Measurements from ENCODE around the gene GDI1. TPM values are rescaled to one million over a fixed set of nuclear protein-coding genes. Genes with fewer than 3 reads are reported as not detected.

The GDI1 gene
- total RNA-seq, 2 experiments from 2014 or later: 87.0 to 97.3 TPM

GRCh38 chrX:154487518-154488290, 50.8 kb downstream of the GDI1 start:
- ChIA-PET CTCF (no interaction called here), POLR2A (no interaction called here)

- CTCF ChIA-PET: interaction anchor here (0.7 to 1.9 kb wide), 3 partner anchors 38 to 114 kb away, joined by 3 to 4 read pairs (median 3); partner anchors contain the start of gene FLNA
- POLR2A ChIA-PET: no interaction called here
These were observed 51.6 kb downstream of the GDI1 start for GRCh38 chrX:154488336-154489075.

DNA sequence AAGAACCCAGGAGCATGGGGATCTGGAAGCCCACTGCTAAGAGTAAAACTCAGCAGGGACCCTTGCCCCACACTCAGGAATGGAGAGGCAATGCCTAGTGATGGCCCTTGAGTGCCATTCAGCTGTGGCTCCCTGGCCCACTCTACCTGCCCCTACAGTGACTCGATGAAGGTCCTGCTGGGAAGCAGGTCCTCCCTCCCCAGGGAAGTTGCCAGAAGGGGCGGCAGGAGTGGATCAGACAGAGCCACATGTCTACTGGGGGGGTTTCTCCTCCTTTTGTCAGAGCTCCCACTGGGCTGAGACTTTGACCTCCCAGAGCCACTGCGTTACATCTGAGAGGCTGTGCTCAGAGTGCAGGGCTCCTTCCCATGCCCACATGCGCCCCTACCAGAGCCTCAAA, 52.2 kb downstream of the GDI1 start:
- ChIA-PET CTCF (interaction anchor here (0.8 to 1.9 kb wide), 2 partner anchors 38 to 115 kb away, joined by 3 to 4 read pairs; partner anchors contain the start of gene FLNA), POLR2A (interaction anchor here (1.0 kb wide), 1 partner anchor 25 kb away, joined by 3 read pairs; no protein-coding TSS in a partner anchor)

DNA sequence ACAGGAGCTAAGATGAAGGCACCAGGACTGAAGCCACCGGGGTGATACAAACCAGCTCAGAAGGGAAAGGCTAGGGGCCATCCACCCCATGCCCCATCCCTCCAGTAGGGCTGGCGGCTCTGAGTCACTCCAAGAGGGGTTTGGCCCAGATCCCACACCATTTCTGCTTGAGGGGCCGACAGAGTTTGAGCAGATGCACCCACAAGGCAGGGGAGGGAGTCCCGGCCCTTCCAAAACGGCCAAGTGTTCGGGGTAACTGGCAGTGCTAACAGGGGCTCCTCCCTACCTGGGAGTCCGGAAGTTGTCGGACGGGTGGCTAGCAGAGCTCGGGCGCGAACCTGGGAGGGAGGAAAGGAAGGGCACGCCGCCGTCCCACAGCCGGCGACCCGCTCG, 53.1 kb downstream of the GDI1 start:
- POLR2A ChIA-PET: interaction anchor here (1.0 to 1.1 kb wide), 3 partner anchors 24 to 90 kb away, joined by 3 to 5 read pairs (median 4); partner anchors contain the start of genes G6PD and IKBKG
- CTCF ChIA-PET: interaction anchor here (1.9 kb wide), 1 partner anchor 37 kb away, joined by 4 read pairs; no protein-coding TSS in a partner anchor

GRCh38 chrX:154490414-154491083, 53.6 kb downstream of the GDI1 start, which contains the start of gene SLC10A3:
Gene SLC10A3 (minus strand): TSS chrX:154490629. CDS start chrX:154488940, 1,689 bp downstream.
- POLR2A ChIA-PET: interaction anchor here (0.5 to 1.1 kb wide), 5 partner anchors 24 to 200 kb away, joined by 3 to 5 read pairs (median 4); partner anchors contain the start of genes G6PD and IKBKG
- CTCF ChIA-PET: interaction anchor here (1.9 kb wide), 1 partner anchor 36 kb away, joined by 4 read pairs; no protein-coding TSS in a partner anchor

Other genes starting within 250 kb of the GDI1 start
- not detected for gene OPN1MW2, start 217.4 kb upstream of the GDI1 start, total RNA-seq
- gene OPN1MW3, start 179.6 kb upstream of the GDI1 start, total RNA-seq: not detected
- not detected for gene TEX28, start 142.0 kb upstream of the GDI1 start, total RNA-seq
- under 1 TPM in 1 of 2 experiments, not detected in 1; 0.19 TPM for gene TKTL1, start 141.4 kb upstream of the GDI1 start, total RNA-seq
- 1,000 to 10,000 TPM; 1,044 to 1,051 TPM for gene FLNA, start 62.5 kb upstream of the GDI1 start, total RNA-seq
- gene EMD, start 57.9 kb upstream of the GDI1 start, total RNA-seq: 100 to 1,000 TPM; 108 to 109 TPM
- 1,000 to 10,000 TPM; 2,936 to 3,024 TPM for gene RPL10, start 38.8 kb upstream of the GDI1 start, total RNA-seq
- 10 to 100 TPM; 10.8 to 11.8 TPM for gene DNASE1L1, start 27.9 kb upstream of the GDI1 start, total RNA-seq
- 10 to 100 TPM; 48.4 to 49.9 TPM for gene TAFAZZIN, start 25.6 kb upstream of the GDI1 start, total RNA-seq
- 10 to 100 TPM; 38.5 to 39.6 TPM for gene ATP6AP1, start 8.5 kb upstream of the GDI1 start, total RNA-seq
- gene FAM50A, start 7.0 kb downstream of the GDI1 start, total RNA-seq: 10 to 100 TPM; 73.2 to 78.2 TPM
- gene PLXNA3, start 21.1 kb downstream of the GDI1 start, total RNA-seq: 10 to 100 TPM; 32.8 to 38.4 TPM
- 10 to 100 TPM; 64.7 to 64.9 TPM for gene LAGE3, start 42.1 kb downstream of the GDI1 start, total RNA-seq
- gene UBL4A, start 49.5 kb downstream of the GDI1 start, total RNA-seq: 10 to 100 TPM; 66.4 to 68.6 TPM
- 10 to 100 TPM; 34.3 to 37.2 TPM for gene SLC10A3, start 53.5 kb downstream of the GDI1 start, total RNA-seq
- gene FAM3A, start 79.1 kb downstream of the GDI1 start, total RNA-seq: 10 to 100 TPM; 30.5 to 32.5 TPM
- 100 to 1,000 TPM; 110 to 121 TPM for gene G6PD, start 109.7 kb downstream of the GDI1 start, total RNA-seq
- 10 to 100 TPM; 32.1 to 33.5 TPM for gene IKBKG, start 110.5 kb downstream of the GDI1 start, total RNA-seq
- not detected for gene CTAG1A, start 148.0 kb downstream of the GDI1 start, total RNA-seq
- not detected for gene CTAG1B, start 182.1 kb downstream of the GDI1 start, total RNA-seq
- gene CTAG2, start 216.4 kb downstream of the GDI1 start, total RNA-seq: 10 to 100 TPM; 46.5 to 48.2 TPM